GM23338 (cell line): ENCODE measurements around the gene SERF2. TPM values are rescaled to one million over a fixed set of nuclear protein-coding genes. Genes with fewer than 3 reads are reported as not detected.

Source experiments
- ATAC-seq: fragments of 200-7000 bp; cut with Tn5 transposase; 3 replicates; pipeline ENCODE4 v1.9.1; 2020
- DNase-seq: peaks from one replicate; pipeline ENCODE4 v3.0.0-alpha.2; 2015; ENCODE audit warnings: low spot score
- H2AFZ ChIP-seq: fragments of 200-600 bp; sonication (generic); 2 replicates; pipeline ENCODE4 v1.8.0; 2016; ENCODE audit warnings: antibody characterized with exemption, mild to moderate bottlenecking, moderate library complexity
- H3F3A ChIP-seq: fragments of 200-600 bp; sonication (generic); replicated peaks from 2 replicates; pipeline ENCODE4 v1.8.0; 2017; ENCODE audit warnings: antibody characterized with exemption, mixed run types, low read depth
- H3K27ac ChIP-seq: fragments of 200-600 bp; sonication (generic); 2 replicates; pipeline ENCODE4 v1.6.1; 2016; ENCODE audit warnings: low read depth
- H3K27me3 ChIP-seq: fragments of 200-600 bp; sonication (generic); 2 replicates; pipeline ENCODE4 v1.8.0; 2016; ENCODE audit warnings: mild to moderate bottlenecking, mixed run types, moderate library complexity; ENCODE audit not compliant: insufficient read depth
- H3K36me3 ChIP-seq: fragments of 200-600 bp; sonication (generic); 2 replicates; pipeline ENCODE4 v1.8.0; 2016; ENCODE audit warnings: mild to moderate bottlenecking; ENCODE audit not compliant: insufficient read depth
- H3K4me1 ChIP-seq: fragments of 200-600 bp; sonication (generic); 2 replicates; pipeline ENCODE4 v1.8.0; 2016; ENCODE audit warnings: mild to moderate bottlenecking, moderate library complexity; ENCODE audit not compliant: insufficient read depth
- H3K4me2 ChIP-seq: fragments of 200-600 bp; sonication (generic); 2 replicates; pipeline ENCODE4 v1.7.1; 2017; ENCODE audit warnings: mixed run types
- H3K4me3 ChIP-seq: fragments of 200-600 bp; sonication (generic); 2 replicates; pipeline ENCODE4 v1.6.1; 2016; ENCODE audit warnings: mixed run types
- H3K79me2 ChIP-seq: fragments of 200-600 bp; sonication (generic); replicated peaks from 2 replicates; pipeline ENCODE4 v1.8.0; 2017; ENCODE audit warnings: mild to moderate bottlenecking; ENCODE audit not compliant: insufficient read depth
- H3K9me2 ChIP-seq: fragments of 200-600 bp; sonication (generic); 2 replicates; pipeline ENCODE4 v1.8.0; 2017; ENCODE audit not compliant: insufficient read depth
- H4K20me1 ChIP-seq: fragments of 200-600 bp; sonication (generic); replicated peaks from 2 replicates; pipeline ENCODE4 v1.8.0; 2017; ENCODE audit warnings: mild to moderate bottlenecking; ENCODE audit not compliant: insufficient read depth
- H3K27ac Mint-ChIP-seq: 2 replicates; pipeline ENCODE4 v1.8.0; 2020; ENCODE audit warnings: inconsistent platforms, mild to moderate bottlenecking, moderate library complexity, mixed read lengths
- H3K27me3 Mint-ChIP-seq: 3 replicates; pipeline ENCODE4 v1.8.0; 2022; ENCODE audit warnings: low read depth, mild to moderate bottlenecking, moderate library complexity, mixed read lengths, inconsistent platforms; ENCODE audit not compliant: insufficient read depth, poor library complexity
- H3K36me3 Mint-ChIP-seq: 3 replicates; pipeline ENCODE4 v1.8.0; 2021; ENCODE audit warnings: low read depth, mild to moderate bottlenecking, inconsistent platforms, moderate library complexity, mixed read lengths
- H3K4me1 Mint-ChIP-seq: 3 replicates; pipeline ENCODE4 v1.8.0; 2020; ENCODE audit warnings: mild to moderate bottlenecking, inconsistent platforms, mixed read lengths
- H3K4me3 Mint-ChIP-seq: 3 replicates; pipeline ENCODE4 v1.8.0; 2021; ENCODE audit warnings: moderate library complexity, mild to moderate bottlenecking, inconsistent platforms, mixed read lengths
- H3K9me3 Mint-ChIP-seq: 3 replicates; pipeline ENCODE4 v1.8.0; 2020; ENCODE audit warnings: moderate library complexity, mild to moderate bottlenecking, inconsistent platforms, mixed read lengths
- CREB1 ChIP-seq: fragments of 250-450 bp; sonication (Bioruptor Pico); IDR thresholded peaks from 2 replicates; pipeline ENCODE4 v1.5.0; 2020; ENCODE audit warnings: low read depth, mild to moderate bottlenecking, moderate library complexity
- ETS1 ChIP-seq: IDR thresholded peaks from 2 replicates; pipeline ENCODE4 v1.6.1; 2016; ENCODE audit warnings: antibody characterized with exemption
- EZH2 ChIP-seq: fragments of 200-600 bp; sonication (generic); IDR thresholded peaks from one replicate; pipeline ENCODE4 v1.8.0; 2017; ENCODE audit warnings: antibody characterized with exemption, mild to moderate bottlenecking, low read depth; ENCODE audit not compliant: unreplicated experiment
- EZH2phosphoT487 ChIP-seq: fragments of 200-600 bp; sonication (generic); IDR thresholded peaks from one replicate; pipeline ENCODE4 v1.8.1; 2018; ENCODE audit warnings: antibody characterized with exemption; ENCODE audit not compliant: unreplicated experiment
- JUNB ChIP-seq: IDR thresholded peaks from one replicate; pipeline ENCODE4 v1.6.1; 2016; ENCODE audit warnings: antibody characterized with exemption; ENCODE audit not compliant: unreplicated experiment
- NANOG ChIP-seq: IDR thresholded peaks from 2 replicates; pipeline ENCODE4 v1.6.1; 2016; ENCODE audit warnings: antibody characterized with exemption, borderline replicate concordance
- POLR2AphosphoS5 ChIP-seq: IDR thresholded peaks from 2 replicates; pipeline ENCODE4 v1.6.1; 2016; ENCODE audit warnings: antibody characterized with exemption, low read depth
- REST ChIP-seq: IDR thresholded peaks from one replicate; pipeline ENCODE4 v1.6.1; 2018; ENCODE audit warnings: antibody characterized with exemption; ENCODE audit not compliant: unreplicated experiment
- STAT1 ChIP-seq: IDR thresholded peaks from one replicate; pipeline ENCODE4 v1.6.1; 2016; ENCODE audit warnings: antibody characterized with exemption; ENCODE audit not compliant: unreplicated experiment
- ZNF114 ChIP-seq: fragments of 250-450 bp; sonication (Bioruptor Pico); IDR thresholded peaks from 2 replicates; pipeline ENCODE4 v1.5.0; 2020; ENCODE audit warnings: mild to moderate bottlenecking, moderate library complexity
- ZNF331 ChIP-seq: fragments of 250-450 bp; sonication (Bioruptor Pico); IDR thresholded peaks from 2 replicates; pipeline ENCODE4 v1.5.0; 2020; ENCODE audit warnings: low read depth, mild to moderate bottlenecking, moderate library complexity
- ZNF462 ChIP-seq: fragments of 250-450 bp; sonication (Bioruptor Pico); IDR thresholded peaks from 2 replicates; pipeline ENCODE4 v1.5.0; 2020; ENCODE audit warnings: mild to moderate bottlenecking, moderate library complexity
- polyA plus RNA-seq: library from polyadenylated mRNA; unstranded; fragments of >200 nt; fragmentation: Nextera tagmentation; extraction: Ambion mirVana; gene quantifications from 2 replicates; pipeline ENCODE4 v1.2.1, GENCODE V29; 2016
- total RNA-seq: library from RNA; depleted of rRNA; stranded (reverse); fragments of >200 nt; shearing (Covaris generic); gene quantifications from 2 replicates; pipeline ENCODE4 v1.2.3, GENCODE V29; 2014
- TF ChIP-seq, protein P1 (sequence below), 2 experiments: fragments of 200-600 bp in 1 of 2; sonication (generic) in 1 of 2; conservative IDR thresholded peaks; 2 replicates each; pipeline versions ENCODE4 v1.5.1 to v1.6.1; 2016 to 2017; ENCODE audit warnings: antibody characterized with exemption in 2 of 2, low read depth in 2 of 2, mild to moderate bottlenecking in 2 of 2, moderate library complexity in 1 of 2

The SERF2 gene
- total and polyA plus RNA-seq, 2 experiments from 2014 or later, result 460 to 2,602 TPM

DNA sequence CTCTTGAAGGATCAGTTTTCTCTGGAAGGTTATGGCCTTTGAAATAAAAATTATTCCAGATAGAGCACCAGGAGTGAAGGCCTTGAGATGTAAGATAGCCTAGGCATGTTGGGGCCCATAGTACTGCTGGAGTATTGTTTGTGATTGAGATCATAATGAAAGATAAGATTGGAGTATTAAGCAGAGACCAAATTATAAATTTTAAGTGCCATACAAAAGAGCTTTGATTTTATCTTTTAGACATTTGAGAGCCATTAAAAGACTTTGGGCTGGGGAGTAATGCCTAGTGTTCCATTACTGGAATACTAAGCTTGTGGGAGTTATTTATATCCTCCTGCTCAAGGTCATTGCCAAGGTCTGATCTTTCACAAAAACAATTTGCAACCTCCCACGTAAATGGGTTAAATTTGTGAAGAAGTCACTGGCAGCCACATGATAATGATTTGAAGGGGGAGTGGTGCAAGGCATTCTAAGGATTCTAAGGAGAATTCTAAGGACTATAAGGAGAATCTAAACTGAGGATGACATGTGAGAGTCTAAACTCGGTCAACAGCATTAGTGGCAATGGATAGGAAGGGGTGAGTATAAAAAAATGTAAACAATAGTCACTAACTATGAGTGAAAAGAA, 28.2 kb upstream of the SERF2 start:
- Mint-ChIP-seq H3K27ac (no peak overlapping the region), H3K9me3 (no peaks in the 10 kb centered on the region), H3K27me3 (no peaks in the 10 kb centered on the region), H3K36me3 (peaks cover 93% of the 10 kb centered on the region), H3K4me1 (no peaks in the 10 kb centered on the region), H3K4me3 (no peak overlapping the region)
- no peaks in the 10 kb centered on the region for H3K9me2 ChIP-seq
- no peak overlapping the region for H3K27ac ChIP-seq
- no peak overlapping the region for H3K4me2 ChIP-seq
- peaks cover 42% of the 10 kb centered on the region for H4K20me1 ChIP-seq
- TF ChIP-seq, protein P1, sequence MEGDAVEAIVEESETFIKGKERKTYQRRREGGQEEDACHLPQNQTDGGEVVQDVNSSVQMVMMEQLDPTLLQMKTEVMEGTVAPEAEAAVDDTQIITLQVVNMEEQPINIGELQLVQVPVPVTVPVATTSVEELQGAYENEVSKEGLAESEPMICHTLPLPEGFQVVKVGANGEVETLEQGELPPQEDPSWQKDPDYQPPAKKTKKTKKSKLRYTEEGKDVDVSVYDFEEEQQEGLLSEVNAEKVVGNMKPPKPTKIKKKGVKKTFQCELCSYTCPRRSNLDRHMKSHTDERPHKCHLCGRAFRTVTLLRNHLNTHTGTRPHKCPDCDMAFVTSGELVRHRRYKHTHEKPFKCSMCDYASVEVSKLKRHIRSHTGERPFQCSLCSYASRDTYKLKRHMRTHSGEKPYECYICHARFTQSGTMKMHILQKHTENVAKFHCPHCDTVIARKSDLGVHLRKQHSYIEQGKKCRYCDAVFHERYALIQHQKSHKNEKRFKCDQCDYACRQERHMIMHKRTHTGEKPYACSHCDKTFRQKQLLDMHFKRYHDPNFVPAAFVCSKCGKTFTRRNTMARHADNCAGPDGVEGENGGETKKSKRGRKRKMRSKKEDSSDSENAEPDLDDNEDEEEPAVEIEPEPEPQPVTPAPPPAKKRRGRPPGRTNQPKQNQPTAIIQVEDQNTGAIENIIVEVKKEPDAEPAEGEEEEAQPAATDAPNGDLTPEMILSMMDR (conservative IDR thresholded peaks at IDR 0.05; ENCODE audit: low read depth in 2 of 2), result no peak
- TF ChIP-seq EZH2 (no peak), ZNF331 (CRISPR knock-in tag) (no peak), CREB1 (CRISPR knock-in tag) (no peak), JUNB (no peak), ZNF462 (no peak), ZNF114 (no peak), NANOG (no peak), POLR2AphosphoS5 (no peak), ETS1 (no peak), REST (no peak), EZH2phosphoT487 (no peak), STAT1 (no peak)
- peaks cover 15% of the 10 kb centered on the region; the same call in 1 of the 2 replicates for H3K79me2 ChIP-seq
- H2AFZ ChIP-seq, result no peak overlapping the region
- ATAC-seq, result no peak
- DNase-seq, result no peak
- H3K27me3 ChIP-seq, result no peaks in the 10 kb centered on the region
- H3K4me1 ChIP-seq, result no peaks in the 10 kb centered on the region
- H3F3A ChIP-seq, result peaks cover 34% of the 10 kb centered on the region; the same call in 1 of the 2 replicates
- no peak overlapping the region for H3K4me3 ChIP-seq
- peaks cover 90% of the 10 kb centered on the region for H3K36me3 ChIP-seq
